HG03175 (cell line): ENCODE data around the gene SFXN3.
"Not testable (repeated sequence)": the region's sequence is repeated elsewhere in the genome, so short reads cannot be mapped to it uniquely, and the experiment has no call there.

Experiments used
- ATAC-seq: cut with Tn5 transposase; IDR thresholded peaks from one replicate; pipeline ENCODE4 v1.9.1; 2021; ENCODE audit warnings: mild to moderate bottlenecking, moderate library complexity; ENCODE audit not compliant: unreplicated experiment

Gene SFXN3

GRCh38 chr10:101034404-101034803, 3.4 kb downstream of the SFXN3 start:
- ATAC-seq: not testable (repeated sequence)

GRCh38 chr10:101035314-101035713, 4.3 kb downstream of the SFXN3 start:
- ATAC-seq: no peak

GRCh38 chr10:101035916-101036702, 5.1 kb downstream of the SFXN3 start:
- no peak for ATAC-seq

DNA sequence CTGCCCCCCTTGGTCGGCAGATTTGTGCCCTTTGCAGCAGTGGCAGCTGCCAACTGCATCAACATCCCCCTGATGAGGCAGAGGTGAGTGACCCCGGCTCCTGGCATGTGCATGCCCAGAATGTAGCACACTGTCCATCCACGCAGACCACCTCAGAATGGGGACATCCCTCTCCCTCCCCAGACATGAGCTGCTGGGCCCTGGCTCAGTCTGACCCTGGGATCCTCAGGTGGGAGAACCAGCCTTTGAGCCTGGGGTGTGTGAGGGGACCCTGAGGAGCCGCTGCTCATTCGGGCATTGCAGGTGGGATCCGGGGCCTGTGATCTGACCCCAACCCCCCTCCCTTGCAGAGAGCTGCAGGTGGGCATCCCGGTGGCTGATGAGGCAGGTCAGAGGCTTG, 5.7 kb downstream of the SFXN3 start:
- no peak for ATAC-seq

DNA sequence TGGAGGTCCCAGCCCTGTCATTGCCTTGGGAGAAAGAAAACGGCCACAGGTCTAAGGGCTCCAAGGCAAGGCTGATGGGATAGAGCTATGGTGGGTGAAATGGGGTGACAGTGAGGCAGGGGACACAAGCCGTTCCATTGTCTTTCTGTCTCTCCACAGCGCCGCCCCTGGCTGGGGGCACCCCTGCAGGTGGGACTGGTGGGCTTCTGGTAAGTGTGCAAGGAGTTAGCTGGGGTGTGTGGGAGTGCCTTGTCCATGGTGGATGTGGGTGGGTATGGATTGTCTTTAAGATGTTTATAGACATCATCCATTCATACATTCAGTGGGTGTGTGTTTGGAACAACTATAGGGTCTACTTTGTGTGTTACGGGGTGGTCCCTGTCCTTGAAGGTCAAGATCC, 7.5 kb downstream of the SFXN3 start:
- ATAC-seq: no peak

DNA sequence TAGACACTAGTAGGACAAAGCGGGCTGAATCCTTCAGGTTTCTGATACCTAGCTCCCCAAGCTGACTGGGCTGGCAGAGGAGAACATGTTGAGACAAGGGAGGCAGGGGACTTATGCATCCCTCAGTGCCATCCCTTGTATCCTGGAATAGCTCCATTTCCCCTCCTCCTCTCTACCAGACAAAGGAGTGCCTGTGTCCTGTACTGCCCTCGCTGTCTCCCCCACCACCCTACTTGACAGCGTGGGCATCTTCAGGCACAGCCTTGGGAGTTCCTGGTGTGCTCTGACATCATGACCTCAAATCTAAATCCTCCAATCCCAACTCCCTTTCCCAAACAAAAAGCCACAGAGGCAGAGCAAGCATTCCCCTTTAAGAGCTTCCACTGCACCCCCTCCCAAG, 9.0 kb downstream of the SFXN3 start:
- ATAC-seq: no peak

- ATAC-seq: no peak
Measured at GRCh38 chr10:101040851-101041250, 9.8 kb downstream of the SFXN3 start.

DNA sequence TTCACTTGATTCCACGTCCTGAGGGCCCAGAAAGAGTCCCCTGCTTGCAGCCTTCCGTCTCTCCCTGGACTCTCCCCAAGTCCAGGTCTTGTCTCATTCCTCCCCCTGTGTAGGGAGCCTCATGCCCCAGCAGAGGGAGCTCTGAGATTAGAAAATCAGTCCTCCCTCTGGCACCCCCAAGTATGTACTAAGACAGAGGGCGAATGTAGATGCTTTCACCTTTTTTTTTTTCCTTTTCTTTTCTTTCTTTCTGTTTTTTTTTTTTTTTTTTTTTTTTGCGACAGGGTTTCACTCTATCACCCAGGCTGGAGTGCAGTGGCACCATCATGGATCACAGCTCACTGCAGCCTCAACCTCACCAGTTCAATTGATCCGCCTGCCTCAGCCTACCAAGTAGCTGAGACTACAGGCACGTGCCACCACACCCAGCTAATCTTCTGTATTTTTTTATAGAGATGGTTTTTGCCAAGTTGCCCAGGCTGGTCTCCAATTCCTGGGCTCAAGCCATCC, 10.3 kb downstream of the SFXN3 start:
- peak; percentile 62 for ATAC-seq

GRCh38 chr10:101042118-101042517, 11.1 kb downstream of the SFXN3 start:
- no peak for ATAC-seq

- ATAC-seq: peak; percentile 97
Measured at GRCh38 chr10:101042667-101043362, 11.8 kb downstream of the SFXN3 start.

- no peak for ATAC-seq
Measured at GRCh38 chr10:101043363-101043707, 12.3 kb downstream of the SFXN3 start.

DNA sequence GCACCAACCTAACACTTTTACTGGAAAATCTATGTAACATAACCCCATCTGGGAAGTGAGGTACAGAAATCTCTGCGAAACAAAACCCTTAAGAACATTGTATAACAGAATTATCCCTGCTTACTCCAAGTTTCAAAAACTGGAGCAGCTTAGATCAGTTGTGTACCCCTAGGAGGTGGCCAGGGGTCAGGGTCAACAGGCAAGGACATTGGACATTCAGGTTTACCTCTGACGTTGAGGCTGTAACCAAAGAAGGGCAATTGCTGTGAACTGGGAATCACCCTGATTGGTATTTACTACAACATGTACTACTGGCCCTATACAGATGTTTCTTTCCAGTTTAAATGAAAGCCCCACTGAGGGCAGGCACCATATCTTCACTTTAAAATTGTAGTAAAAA, 13.1 kb downstream of the SFXN3 start:
- no peak for ATAC-seq

DNA sequence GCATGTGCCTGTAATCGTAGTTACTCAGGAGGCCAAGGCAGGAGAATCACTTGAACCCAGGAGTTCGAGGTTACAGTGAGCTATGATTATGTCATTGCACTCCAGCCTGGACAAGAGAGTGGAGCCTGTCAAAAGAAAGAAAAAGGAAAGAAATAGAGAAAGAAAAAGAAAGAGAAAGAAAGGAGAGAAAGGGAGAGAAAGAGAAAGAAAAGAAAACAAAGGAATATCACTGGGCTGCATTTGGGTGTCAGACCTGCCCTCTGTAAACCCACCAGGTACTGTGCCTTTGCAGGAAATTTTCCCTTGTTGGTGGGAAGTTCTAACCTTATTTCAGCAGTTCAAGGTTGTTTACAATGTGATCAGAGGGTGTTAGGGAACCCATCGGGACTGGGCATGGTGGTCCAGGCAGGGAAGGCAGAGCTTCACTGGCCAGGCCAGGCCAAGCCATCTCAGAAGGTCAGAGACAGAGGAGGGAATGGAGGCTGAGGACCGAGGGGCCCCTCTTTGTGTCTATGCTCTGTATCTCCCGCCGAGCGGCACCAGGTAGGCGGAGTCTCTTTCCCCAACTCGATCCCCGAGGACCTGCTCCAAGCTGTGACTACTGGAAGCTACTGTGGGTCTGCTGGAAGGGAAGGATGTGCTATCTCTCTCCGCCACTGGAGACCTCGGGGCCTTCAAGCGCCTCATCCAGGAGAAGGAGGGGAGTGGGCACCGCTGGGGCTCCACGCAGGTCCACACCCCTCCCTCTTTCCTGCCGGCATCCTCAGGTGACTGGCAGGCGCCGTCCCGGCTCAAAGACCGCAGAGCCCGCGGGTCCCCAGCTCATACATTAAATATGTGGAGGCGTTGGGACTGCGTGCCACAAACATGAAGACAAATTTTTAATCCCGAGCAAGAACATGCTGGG, 15.6 kb downstream of the SFXN3 start:
- ATAC-seq: no peak

- no peak for ATAC-seq
Measured at GRCh38 chr10:101047268-101047667, 16.2 kb downstream of the SFXN3 start.

DNA sequence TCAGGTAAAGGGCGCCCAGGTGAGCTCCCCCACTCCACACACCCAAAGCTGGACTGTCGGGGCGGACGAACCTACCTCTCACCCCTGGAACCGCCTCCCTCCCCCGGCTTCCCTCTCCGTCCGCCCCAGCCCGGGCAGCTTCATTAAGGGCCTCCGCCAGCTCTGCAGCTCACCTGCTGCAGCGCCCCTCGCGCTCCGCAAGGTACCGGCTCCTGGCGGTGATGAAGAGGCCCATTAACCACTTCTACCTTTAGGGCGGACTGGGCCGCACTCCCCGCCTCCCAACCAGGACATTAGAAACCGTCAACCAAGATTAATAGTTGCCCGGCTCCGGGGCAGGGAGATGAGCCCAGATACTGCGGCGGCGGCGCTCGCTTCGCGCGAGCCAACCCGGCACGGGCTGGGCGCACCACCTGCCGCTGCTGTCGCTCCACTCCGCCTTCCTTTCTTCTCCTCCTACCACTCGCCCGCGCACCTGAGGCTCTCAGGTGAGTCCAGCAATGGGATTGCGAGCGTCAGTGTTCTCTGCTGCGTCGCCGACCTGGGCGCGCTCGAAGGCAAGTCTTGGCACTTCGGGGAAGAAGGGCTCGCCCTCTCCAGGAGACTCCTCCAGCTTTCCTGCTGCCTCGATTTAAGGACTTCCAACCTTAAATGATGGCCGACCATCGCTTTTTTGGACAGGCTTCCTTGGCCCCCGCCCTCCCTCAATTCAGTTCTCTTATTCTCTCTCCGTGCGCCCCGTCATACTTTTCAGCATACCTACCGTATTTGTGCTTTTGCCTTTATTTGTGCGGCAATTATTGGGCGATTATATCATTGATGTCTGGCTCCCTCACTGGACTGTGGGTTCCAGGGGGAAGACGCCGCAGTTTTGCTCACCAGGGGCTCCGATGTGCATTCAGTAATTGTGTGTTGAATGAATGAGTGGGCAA, 17.2 kb downstream of the SFXN3 start:
- ATAC-seq: no peak

DNA sequence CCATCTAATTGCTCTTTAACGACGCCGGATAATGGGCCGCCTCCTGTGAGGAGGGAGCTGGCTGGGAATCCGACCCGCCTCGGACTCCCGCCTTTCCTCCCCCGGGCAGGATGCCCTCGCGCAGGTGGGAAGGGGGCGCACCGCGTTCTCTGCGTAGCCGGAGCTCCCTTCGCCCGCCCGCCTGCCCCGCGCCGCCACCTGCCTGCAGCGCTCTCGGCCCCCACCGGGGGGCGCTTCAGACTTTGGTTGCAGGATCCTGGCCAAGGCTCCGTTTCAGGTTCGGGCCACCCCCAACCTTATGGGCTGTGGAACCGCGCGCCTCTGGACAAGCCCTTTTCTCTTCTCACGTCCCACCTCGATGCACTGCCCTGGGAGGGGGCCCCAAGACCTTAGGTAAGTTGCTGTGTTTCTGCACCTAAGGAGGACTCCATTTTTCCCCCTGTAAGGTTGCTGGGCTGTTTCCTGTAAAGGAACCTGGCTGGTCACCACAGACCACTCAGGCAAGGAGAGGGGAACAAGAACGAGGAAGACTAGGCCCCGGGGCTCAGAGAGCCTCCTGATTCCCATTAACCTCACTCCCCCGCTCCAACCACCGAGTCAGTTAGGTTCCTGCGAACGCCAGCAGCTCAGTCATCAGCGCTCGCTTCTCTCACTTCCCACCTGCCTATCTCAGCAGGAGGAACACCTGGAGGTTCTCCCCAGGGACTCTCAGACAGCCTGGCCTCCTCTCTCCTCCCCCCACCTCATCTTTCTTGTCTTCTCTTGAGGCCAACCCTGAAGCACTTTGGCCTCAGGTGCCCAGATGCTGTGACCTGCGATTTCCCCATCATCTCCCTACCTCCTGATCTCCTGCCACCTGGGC, 19.4 kb downstream of the SFXN3 start:
- peak; percentile 68 for ATAC-seq

DNA sequence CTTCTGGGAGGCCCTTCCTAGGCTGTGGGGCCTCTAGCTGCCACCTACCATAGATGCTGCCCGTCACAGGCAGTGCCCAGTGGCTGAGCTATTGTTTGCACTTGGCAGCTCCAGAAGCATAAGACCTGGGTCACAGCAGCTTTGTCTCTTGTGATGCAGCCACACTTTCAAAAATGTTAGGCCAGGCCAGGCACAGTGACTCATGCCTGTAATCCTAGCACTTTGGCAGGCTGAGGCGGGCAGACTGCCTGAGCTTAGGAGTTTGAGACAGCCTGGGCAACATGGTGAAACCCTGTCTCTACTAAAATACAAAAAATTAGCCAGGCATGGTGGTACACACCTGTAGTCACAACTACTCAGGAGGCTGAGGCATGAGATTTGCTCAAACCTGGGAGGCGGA, 21.3 kb downstream of the SFXN3 start:
- no peak for ATAC-seq

GRCh38 chr10:101053516-101053915, 22.5 kb downstream of the SFXN3 start:
- ATAC-seq: no peak

DNA sequence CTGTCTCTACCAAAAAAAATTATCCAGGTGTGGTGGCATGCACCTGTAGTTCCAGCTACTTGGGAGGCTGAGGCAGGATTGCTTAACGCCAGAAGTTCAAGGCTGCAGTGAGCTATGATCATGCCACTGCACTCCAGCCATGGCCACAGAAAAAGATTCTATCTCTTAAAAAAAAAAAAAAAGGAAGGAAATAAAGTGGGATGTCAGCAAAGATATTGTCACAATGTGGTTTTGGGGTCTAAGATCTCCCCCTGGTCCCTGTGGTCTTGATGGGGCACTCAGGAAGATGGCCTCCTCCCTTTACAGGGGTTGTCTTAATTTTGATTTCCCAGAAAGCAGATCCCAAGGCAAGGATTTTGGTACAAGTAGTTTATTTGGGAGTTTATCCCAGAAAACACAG, 23.3 kb downstream of the SFXN3 start:
- ATAC-seq: no peak
